ENCODE data around the gene GAR1. TPM values are rescaled to one million over a fixed set of nuclear protein-coding genes. Genes with fewer than 3 reads are reported as not detected.
"Not testable (repeated sequence)": the region's sequence is repeated elsewhere in the genome, so short reads cannot be mapped to it uniquely, and the experiment has no call there.

GAR1 gene
- total RNA-seq, 6 experiments from 2014 or later = 2.9 to 7.1 (median 4.4) TPM

DNA sequence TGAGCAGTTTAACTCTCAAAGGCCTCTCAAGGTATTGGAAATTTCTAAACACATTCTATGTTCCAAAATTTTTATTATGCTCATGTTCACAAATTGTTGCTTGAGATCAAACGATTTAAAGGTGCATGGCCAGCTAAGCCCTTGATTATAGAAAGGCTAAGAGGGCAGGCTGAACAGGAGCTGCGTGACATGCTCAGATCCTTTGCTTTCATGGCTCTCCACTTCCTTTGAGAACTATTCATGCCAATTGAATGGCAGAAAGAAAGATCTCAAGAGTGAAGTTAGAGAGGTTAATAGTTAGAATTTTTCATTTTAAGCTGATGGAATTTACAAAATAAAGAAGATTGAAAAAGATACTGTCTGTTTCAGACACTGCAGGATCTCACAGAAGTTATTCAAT, 32.9 kb downstream of the GAR1 start:
- H3K36me3 ChIP-seq = no peaks in the 10 kb centered on the region
- no peak for TF ChIP-seq POLR2A (IDR thresholded peaks at IDR 0.05)
- TF ChIP-seq, protein P1, sequence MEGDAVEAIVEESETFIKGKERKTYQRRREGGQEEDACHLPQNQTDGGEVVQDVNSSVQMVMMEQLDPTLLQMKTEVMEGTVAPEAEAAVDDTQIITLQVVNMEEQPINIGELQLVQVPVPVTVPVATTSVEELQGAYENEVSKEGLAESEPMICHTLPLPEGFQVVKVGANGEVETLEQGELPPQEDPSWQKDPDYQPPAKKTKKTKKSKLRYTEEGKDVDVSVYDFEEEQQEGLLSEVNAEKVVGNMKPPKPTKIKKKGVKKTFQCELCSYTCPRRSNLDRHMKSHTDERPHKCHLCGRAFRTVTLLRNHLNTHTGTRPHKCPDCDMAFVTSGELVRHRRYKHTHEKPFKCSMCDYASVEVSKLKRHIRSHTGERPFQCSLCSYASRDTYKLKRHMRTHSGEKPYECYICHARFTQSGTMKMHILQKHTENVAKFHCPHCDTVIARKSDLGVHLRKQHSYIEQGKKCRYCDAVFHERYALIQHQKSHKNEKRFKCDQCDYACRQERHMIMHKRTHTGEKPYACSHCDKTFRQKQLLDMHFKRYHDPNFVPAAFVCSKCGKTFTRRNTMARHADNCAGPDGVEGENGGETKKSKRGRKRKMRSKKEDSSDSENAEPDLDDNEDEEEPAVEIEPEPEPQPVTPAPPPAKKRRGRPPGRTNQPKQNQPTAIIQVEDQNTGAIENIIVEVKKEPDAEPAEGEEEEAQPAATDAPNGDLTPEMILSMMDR (IDR thresholded peaks at IDR 0.05) = no peak
- peaks cover 0 to 12% (median 6%) of the 10 kb centered on the region in 4 donors for H3K4me1 ChIP-seq
- DNase-seq = no peak
- H3K27ac ChIP-seq = no peak overlapping the region
- no peaks in the 10 kb centered on the region for H3K9me3 ChIP-seq
- no peaks in the 10 kb centered on the region for H3K27me3 ChIP-seq
- WGBS (ENCODE audit: insufficient coverage, low coverage, low lambda C conversion rate, missing lambda C conversion rate) = 71% methylated on average over 2 of the region's 2 CpGs
- intact Hi-C loops (cut with DNase I) = no loop called here
- no peak overlapping the region for H3K4me3 ChIP-seq
- no peak for ATAC-seq

DNA sequence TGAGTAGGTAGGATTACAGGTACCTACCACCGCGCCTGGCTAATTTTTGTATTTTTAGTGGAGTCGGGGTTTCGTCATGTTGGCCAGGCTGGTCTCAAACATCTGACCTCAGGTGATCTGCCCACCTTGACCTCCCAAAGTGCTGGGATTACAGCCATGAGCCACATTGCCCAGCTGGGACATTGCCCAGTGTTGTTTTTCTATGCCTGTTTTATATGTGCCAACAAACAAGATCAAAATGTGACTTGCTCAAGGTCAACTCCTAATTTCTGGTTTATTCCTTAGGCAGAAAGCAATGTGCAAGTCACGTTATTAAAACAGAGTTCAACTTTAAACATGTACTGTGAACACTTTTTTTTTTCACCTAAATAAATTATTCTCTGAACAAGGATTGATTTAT, 35.0 kb downstream of the GAR1 start:
- DNase-seq (peak; percentile 37 to 83 (median 70)), ATAC-seq (peak; percentile 87 to 96 (median 88))
- Histone ChIP-seq H3K4me1 (peaks cover 0 to 12% (median 6%) of the 10 kb centered on the region in 4 donors), H3K9me3 (no peaks in the 10 kb centered on the region), H3K27ac (peak overlapping the region in 2 of 3 donors; percentile 45 to 73), H3K27me3 (no peaks in the 10 kb centered on the region), H3K4me3 (no peak overlapping the region), H3K36me3 (no peaks in the 10 kb centered on the region)
- WGBS (ENCODE audit: insufficient coverage, low coverage, low lambda C conversion rate, missing lambda C conversion rate) = 40% methylated on average over 5 of the region's 5 CpGs
- no peak for TF ChIP-seq POLR2A (IDR thresholded peaks at IDR 0.05)
- TF ChIP-seq, protein P1 (IDR thresholded peaks at IDR 0.05) = no peak
- intact Hi-C loops (cut with DNase I) = no loop called here

DNA sequence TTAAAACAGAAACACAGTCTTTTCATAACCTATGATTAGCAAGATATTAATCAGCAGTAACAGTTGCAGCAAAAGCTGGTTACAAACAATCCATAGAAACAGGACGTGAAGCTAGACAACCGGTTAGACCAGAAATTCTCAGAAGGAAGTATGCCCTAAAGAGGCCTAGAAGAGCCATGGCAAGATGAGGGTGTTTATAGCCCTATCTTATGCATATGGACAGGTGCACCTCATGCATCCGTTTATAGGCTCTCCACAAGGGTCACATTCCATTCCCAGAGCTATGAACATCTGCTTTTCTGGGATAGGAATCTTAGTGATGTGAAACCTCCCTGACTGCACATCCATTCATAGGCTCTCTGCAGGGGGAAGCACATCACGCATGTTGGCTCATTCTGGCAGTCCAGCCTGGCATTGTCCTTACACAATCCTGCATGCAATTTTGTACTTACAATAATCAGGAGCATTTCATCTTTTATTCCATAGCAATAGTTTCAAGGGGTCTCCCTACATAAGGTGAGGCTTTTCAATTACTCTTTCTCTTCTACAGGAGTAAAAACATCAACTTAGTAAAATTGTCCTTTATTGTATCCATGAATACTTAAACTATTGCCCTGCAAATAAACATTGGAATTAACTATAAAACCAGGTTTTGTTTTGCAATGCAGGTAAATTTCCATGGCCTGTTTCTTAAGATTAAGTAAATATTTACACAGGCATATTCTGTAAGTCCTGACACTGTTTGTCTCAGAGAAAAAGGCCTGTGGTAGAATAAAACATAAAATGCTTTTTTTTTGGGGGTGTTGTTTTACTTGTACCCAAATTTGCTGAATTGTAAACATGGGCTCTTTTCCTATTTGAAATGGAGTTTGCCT, 44.1 kb downstream of the GAR1 start:
- intact Hi-C loops (cut with DNase I); H3K9me3 ChIP-seq; H3K36me3 ChIP-seq; H3K27me3 ChIP-seq; H3K4me3 ChIP-seq: not testable (repeated sequence)
- ATAC-seq (peak; percentile 65 to 91 (median 80)), DNase-seq (peak in 1 of 3 donors; percentile 64)
- Histone ChIP-seq H3K4me1 (peaks cover 0 to 21% (median 4%) of the 10 kb centered on the region in 4 donors), H3K27ac (peak overlapping the region in 2 of 3 donors; percentile 56 to 73)
- WGBS (ENCODE audit: insufficient coverage, low coverage, low lambda C conversion rate, missing lambda C conversion rate) = 85% methylated on average over 3 of the region's 4 CpGs

DNA sequence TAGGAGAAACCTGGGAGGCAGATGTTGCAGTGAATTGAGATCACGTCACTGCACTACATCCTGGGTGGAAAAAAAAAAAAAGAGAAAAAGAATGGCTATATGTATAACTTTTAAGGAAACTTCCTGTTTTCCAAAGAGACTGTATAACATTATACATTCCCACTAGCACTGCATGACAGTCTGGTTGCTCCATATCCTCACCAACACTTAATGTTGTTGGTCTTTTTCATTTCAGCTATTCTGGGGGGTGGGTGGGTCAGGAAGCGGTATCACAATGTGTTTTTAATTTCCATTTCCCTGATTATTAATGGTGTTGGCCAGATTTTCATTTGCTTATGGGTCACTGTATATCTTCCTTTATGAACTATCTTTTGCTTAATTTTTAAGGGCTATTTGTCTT, 45.7 kb downstream of the GAR1 start:
- Histone ChIP-seq H3K9me3 (no peaks in the 10 kb centered on the region), H3K27me3 (no peaks in the 10 kb centered on the region), H3K4me1 (peaks cover 0 to 21% (median 4%) of the 10 kb centered on the region in 4 donors), H3K36me3 (no peaks in the 10 kb centered on the region), H3K4me3 (no peak overlapping the region), H3K27ac (no peak overlapping the region)
- intact Hi-C loops (cut with DNase I) = no loop called here
- TF ChIP-seq, protein P1 (IDR thresholded peaks at IDR 0.05) = no peak
- no peak for TF ChIP-seq POLR2A (IDR thresholded peaks at IDR 0.05)
- DNase-seq (no peak), ATAC-seq (no peak)
- WGBS (ENCODE audit: insufficient coverage, low coverage, low lambda C conversion rate, missing lambda C conversion rate) = 100% methylated on average over 2 of the region's 2 CpGs

DNA sequence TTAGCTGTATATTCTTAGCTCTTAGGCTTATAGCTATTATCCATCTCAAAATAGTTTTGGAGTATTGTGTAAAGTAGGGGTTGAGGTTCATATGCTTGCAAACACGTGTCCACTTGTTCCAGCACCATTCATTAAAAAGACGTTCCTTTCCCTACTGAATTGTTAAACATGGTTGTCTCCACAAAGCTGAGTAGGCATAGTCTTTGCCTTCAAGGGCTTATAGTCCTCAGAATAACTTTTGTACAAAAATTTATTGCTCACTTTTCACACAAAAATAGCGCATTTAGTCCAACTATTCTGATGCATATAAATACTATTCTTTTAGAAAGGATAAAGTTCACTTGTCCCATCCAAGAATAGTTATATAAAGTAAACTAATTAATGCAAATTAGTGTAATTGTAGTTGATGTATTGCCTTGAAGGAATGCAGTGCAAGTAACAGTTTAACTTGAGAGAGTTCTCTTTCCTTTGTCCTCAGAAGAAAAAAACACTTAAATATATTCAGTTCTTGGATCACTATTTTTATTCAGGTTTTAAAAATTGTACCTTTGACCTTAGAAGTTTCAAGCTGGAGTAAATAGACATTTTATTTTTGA, 46.5 kb downstream of the GAR1 start:
- H3K27me3 ChIP-seq = no peaks in the 10 kb centered on the region
- ATAC-seq (no peak), DNase-seq (no peak)
- no peak for TF ChIP-seq POLR2A (IDR thresholded peaks at IDR 0.05)
- TF ChIP-seq, protein P1 (IDR thresholded peaks at IDR 0.05) = no peak
- H3K4me3 ChIP-seq = no peak overlapping the region
- H3K9me3 ChIP-seq = no peaks in the 10 kb centered on the region
- H3K36me3 ChIP-seq = no peaks in the 10 kb centered on the region
- intact Hi-C loops (cut with DNase I) = no loop called here
- no peak overlapping the region for H3K27ac ChIP-seq
- peaks cover 0 to 21% (median 4%) of the 10 kb centered on the region in 4 donors for H3K4me1 ChIP-seq
- WGBS (ENCODE audit: insufficient coverage, low coverage, low lambda C conversion rate, missing lambda C conversion rate) = 75% methylated on average over 3 of the region's 3 CpGs
